ENCODE data around the gene RRAGD.

- no peak for TF ChIP-seq POLR2A (IDR thresholded peaks at IDR 0.05)
- TF ChIP-seq CTCF (IDR thresholded peaks at IDR 0.05), result no peak
Measured at GRCh38 chr6:89388846-89389245, 23.2 kb downstream of the RRAGD start.
